ENCODE measurements around the gene CEBPE.
A peak's percentile ranks its signal among the peaks of the same experiment; 100 is the strongest.

The CEBPE gene

GRCh38 chr14:23071921-23072539, 47.0 kb downstream of the CEBPE start:
- no peak for DNase-seq

- DNase-seq: peak; percentile 84
Measured at GRCh38 chr14:23071244-23071920, 47.7 kb downstream of the CEBPE start.

GRCh38 chr14:23070262-23071129, 48.6 kb downstream of the CEBPE start:
- DNase-seq: no peak

- DNase-seq: no peak
Measured at GRCh38 chr14:23069413-23069806, 49.6 kb downstream of the CEBPE start.

GRCh38 chr14:23068789-23069412, 50.2 kb downstream of the CEBPE start:
- DNase-seq: peak; percentile 87

GRCh38 chr14:23067847-23068788, 50.9 kb downstream of the CEBPE start:
- DNase-seq: no peak
